HG02642 (cell line): Measurements from ENCODE around the gene LCE2A.

Experiments
- ATAC-seq: cut with Tn5 transposase; IDR thresholded peaks from one replicate; pipeline ENCODE4 v1.9.1; 2021; ENCODE audit warnings: mild to moderate bottlenecking; ENCODE audit not compliant: unreplicated experiment, poor library complexity

The LCE2A gene

DNA sequence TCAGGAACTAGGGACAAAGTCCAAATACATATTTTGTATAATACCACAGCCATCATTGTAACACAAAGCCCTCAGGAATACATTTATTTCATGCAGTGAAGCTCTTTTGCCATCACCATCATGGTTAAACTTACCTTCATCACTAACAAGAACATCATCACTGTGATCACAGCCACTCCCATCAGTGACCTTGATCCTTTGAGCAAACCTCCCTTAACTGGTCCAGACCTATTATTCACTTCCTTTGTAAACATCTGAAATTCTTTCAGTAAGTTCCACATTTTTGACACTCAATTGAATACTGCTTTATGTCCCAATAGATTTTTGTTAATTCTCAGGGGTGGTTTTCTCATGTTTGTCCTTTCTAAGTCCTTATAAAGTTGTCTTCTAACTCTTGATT, 43.5 kb downstream of the LCE2A start:
- ATAC-seq: no peak

DNA sequence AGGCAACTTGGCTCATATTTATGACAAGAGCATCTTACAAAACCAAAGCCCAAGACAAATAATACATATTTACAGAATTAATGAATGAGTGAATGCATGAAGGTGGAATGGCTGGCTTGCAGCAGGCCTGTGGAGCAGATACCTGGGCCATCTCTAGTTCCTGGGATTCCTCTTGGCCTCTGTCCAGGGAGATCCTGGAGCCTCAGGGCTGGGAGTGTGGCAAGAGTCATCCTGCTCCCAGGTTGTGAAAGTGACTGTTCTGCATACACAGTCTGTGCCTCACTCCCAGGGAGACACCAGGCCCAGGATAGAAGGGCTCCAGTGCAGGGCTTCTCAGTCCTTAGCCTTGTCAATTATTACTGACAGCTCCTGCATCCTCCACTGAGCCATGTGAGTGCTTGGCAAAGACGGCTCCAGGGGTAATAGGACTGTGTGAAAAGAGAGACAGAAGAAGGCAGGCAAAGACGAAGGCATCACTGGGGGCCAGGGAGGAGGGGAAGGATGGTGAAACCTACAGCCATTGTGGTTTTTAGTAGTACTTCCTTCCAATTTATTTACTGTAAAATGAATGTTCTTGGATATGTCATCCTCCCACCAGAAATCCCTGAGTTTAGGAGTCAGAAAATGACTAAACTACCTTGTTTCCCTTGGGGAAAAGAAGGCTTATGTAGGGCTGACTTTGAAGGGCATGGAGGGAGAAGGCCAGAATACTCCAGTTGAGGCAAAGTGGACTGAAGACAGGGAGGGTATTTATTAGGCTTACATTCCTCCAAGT, 45.4 kb downstream of the LCE2A start:
- ATAC-seq: no peak

DNA sequence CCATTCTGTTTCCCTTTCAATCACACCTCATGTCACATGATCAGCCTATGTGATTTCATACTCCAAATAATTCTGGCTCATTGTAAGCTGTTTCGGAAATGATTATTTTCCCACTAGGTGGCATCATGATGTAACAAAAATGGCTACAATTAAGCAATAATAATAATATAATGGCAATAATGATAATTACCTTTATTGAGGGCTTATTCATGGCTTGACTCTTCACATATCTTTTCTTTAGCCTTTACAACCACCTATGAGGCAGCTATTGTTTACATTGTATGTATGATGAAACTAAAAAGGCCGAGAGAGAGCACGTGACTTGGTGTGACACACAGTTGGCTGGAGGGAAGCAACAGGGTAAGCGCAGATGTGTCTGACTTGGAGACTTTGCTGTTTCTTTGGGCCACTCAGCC, 47.2 kb downstream of the LCE2A start:
- ATAC-seq: no peak

DNA sequence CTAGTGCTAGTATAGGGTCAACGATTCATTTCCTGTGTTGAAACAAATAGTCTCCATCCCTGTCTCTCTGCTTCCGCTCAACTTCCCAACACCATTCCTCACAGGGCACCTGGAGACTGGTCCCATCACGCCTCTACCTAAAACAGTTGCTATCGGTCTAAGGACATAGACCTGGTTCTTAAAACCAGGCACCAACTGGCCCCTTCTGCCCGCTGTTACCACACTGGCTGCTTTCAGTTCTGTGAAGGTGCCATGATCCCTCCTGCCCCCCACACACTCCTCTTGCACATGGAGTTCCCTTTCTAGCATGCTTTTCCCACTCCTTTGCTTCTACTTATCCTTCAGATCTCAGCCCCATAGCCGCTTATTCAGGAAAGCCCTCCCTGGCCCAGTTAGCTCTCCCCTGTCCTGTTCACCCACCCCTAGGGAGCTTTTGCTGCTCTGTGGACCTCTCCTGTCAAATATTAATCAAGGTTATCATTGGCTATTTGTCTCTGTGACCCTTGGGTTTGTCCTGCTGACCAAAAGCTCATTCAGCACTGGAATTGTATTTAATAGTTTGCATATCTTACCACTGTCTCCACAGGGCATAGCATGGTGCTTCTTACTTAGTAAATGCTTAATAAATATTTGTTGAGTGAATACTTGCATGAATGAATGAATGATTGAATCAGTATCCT, 47.8 kb downstream of the LCE2A start:
- ATAC-seq: no peak

DNA sequence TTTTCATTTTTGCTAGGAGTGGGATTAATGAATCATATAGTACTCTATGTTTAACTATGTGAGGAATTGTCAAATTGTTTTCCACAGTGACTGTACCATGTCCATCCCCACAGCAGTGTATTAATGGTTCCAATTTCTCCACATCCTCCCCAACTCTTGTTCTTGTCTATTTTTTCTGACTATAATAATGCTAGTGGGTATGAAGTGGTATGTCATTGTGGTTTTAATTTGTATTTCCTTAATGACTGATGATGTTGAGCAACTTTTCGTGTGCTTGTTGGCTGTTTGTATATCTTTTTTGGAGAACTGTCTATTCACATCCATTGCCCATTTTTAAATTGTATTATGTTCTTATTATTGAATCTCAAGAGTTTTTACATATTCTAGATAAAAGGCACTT, 49.7 kb downstream of the LCE2A start:
- ATAC-seq: no peak
